GM19324 (cell line): ENCODE data around the gene ATRN.
"Not testable (repeated sequence)": the region's sequence is repeated elsewhere in the genome, so short reads cannot be mapped to it uniquely, and the experiment has no call there.

ENCODE experiments used
- ATAC-seq: cut with Tn5 transposase; IDR thresholded peaks from one replicate; pipeline ENCODE4 v1.9.1; 2021; ENCODE audit warnings: mild to moderate bottlenecking, moderate library complexity; ENCODE audit not compliant: unreplicated experiment, low FRiP score

ATRN gene

DNA sequence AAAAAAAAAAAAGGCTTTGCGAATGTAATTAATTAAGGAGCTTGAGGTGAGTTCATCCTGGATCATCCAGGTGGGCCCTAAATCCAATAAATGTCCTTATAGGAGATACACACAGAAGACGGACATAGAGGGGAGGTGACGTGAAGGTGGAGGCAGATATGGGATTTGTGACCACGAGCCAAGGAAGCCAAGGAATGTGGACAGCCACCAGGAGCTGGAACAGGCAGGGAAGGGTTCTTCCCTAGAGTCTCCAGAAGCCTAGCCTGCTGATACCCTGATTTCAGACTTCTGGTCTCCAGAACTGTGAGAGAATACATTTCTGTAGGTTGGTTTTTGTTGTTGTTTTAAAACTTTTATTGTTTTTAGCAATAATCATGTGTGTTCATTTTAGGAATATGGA is 6.7 kb upstream of the ATRN start:
- no peak for ATAC-seq

DNA sequence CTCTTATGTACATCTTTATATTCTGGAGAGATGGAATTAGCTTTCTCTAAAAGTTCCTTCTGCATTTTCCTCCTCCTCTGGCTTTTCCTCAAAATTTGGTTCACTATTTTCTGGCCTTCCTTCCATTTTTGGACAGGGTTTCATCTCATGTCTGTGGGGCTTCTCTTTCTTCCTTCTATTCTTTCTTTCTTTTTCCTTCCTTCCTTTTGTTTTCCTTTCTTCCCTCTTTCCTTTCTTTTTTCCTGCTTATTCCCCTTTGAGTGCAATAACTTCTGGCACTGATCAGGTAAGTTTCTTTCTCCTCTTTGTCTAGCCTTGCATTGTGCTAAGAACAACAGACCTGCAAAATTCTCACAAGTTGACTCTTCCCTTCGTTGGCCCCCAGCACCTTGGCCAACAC is 5.5 kb upstream of the ATRN start:
- ATAC-seq: no peak

DNA sequence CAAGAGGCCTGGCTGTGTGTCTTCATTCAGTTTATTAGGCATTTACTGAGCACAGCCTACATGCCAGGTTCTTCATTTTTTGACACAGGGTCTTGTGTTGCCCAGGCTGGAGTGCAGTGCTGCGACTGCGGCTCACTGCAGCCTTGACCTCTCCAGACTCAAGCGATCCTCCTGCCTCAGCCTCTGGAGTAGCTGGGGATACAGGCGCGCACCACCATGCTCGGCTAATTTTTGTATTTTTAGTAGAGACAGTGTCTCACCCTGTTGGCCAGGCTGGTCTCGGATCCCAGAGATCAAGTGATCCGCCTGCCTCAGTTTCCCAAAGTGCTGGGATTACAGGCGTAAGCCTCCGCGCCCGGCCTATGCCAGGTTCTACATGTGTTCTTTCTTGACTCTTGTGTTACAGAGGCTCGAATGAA is 601 bp upstream of the ATRN start:
- no peak for ATAC-seq

DNA sequence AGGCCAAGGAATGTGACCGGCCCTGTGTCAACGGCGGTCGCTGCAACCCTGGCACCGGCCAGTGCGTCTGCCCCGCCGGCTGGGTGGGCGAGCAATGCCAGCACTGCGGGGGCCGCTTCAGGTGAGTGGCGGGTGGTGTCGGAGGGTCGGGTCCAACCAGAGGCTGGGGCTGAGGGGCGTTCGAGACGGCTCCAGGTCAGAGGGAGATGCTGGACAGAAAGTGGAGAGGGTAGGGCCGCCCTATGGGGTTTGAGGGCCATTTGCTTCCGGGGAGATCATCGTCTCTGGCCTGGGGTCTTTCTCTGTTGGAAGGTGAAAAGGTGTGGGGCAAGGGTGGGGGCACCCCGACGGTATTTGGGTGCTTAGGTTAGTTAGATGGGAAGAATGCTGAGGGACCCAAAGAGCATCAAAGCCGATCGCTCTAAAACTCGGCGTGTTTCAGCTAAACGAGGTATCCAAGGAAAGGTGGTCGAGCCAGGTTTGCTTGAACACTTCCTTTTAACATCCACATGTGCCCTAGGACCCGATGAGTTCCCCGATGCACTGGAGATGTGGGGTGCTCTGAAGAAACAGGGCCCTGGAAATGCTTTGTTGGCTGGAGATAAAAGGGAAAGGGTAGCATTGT is 691 bp downstream of the ATRN start:
- peak; percentile 30 for ATAC-seq

DNA sequence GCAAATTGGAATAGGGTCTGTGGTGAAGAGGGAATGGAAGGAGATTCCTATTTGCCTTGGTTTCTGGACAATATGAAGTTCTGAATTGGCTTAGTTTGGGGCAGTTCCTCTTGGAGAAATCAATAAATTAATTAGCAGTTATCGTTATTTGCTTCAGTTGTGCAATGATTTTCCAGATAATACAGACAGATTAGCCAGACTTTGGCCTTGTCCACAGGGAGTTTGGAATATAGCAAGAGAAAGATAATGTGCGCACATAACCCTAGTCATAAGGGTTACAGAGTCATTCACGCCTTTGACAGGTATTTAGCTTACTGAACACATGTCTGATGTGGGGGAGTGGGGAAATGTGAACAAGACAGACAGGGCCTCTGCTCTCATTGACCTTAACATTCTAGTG is 1.3 kb downstream of the ATRN start:
- no peak for ATAC-seq

DNA sequence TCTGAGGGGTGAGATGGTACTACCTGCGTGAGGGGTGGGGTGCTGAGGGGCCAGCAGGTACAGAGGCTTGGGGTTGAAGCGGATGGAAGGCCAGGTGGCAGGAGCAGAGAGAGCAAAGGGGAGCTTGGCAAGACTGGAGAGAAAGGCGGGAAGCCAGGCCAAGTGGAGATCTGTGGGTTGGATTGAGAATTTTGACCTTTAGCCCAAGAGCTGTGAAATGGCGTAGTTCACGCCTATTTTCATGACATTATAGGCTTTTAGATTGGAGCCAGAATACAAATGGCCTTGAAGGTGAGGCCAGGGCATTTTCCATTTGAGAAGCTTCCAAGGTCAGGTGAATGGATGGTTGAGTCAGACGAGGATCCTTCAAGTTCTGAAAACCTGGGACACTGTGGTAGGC is 2.5 kb downstream of the ATRN start:
- ATAC-seq: no peak

DNA sequence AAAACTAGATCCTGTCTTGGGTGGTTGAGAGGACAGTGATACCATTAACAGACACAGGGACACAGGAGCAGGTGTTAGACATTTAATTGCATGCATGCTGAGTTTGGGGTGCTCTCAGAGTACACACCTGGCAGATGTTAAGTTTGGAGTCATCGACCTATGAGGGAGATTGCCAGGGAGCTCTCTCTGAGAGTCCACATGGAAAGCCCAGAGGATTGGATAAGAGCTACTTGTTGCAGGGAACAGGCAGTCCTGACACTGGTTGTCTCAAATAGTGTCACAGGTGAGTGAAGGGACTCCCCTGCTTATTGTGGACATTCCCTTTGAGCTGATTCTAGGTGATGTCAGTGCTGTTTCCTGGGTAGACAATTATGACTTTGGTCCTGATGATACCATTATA is 3.1 kb downstream of the ATRN start:
- ATAC-seq: no peak

DNA sequence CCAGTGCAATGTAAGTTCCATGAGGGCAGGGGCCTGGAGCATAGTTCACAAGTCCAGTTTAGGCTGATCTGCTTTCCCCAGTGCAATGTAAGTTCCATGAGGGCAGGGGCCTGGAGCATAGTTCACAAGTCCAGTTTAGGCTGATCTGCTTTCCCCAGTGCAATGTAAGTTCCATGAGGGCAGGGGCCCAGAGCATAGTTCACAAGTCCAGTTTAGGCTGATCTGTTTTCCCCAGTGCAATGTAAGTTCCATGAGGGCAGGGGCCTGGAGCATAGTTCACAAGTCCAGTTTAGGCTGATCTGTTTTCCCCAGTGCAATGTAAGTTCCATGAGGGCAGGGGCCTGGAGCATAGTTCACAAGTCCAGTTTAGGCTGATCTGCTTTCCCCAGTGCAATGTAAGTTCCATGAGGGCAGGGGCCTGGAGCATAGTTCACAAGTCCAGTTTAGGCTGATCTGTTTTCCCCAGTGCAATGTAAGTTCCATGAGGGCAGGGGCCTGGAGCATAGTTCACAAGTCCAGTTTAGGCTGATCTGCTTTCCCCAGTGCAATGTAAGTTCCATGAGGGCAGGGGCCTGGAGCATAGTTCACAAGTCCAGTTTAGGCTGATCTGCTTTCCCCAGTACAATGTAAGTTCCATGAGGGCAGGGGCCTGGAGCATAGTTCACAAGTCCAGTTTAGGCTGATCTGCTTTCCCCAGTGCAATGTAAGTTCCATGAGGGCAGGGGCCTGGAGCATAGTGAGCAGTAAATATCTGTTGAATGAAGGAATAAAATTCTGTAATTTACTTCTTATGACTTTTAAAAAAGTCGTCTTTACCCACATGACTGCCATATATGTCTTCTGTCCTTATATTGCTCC is 6.4 kb downstream of the ATRN start:
- ATAC-seq: not testable (repeated sequence)

DNA sequence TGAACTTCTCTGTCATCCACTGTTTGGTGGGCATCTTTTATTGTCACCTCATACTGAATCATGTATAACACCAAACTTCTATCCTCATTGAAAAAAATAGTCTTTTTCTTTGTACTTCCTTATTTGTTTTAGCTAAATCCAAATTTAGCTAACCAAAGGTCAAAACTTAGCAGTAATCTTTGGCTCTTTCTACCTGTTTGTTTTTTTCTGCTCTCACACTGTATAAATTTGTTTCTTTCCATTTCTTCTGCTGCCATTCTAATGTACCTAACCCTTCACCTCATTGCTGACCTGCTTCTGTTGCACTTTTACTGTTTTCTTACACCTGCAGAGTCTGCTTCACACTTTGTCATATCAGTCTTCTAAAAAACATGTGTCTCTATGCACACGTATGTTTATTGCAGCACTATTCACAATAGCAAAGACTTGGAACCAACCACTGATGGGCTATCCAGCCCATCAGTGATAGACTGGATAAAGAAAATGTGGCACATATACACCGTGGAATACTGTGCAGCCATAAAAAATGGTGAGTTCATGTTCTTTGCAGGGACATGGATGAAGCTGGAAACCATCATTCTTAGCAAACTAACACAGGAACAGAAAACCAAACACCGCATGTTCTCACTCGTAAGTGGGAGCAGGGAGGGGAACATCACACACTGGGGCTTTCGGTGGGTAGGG is 7.2 kb downstream of the ATRN start:
- no peak for ATAC-seq

DNA sequence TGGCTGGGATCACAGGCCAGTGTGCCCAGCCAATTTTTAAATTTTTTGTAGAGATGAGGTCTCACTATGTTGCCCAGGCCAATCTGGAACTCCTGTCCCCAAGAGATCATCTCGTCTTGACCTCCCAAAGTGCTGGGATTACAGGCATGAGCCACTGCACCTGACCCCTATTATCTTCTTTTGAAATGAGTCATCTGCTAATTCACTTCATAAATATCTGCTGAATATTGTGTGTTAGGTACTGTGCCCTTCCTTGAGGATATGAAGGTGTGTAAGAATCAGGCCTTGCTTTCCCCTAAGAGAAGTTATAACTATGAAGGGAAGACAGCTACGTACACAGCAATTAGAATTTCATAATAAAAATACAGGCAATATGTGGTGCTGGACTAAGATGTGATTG is 8.2 kb downstream of the ATRN start:
- no peak for ATAC-seq

DNA sequence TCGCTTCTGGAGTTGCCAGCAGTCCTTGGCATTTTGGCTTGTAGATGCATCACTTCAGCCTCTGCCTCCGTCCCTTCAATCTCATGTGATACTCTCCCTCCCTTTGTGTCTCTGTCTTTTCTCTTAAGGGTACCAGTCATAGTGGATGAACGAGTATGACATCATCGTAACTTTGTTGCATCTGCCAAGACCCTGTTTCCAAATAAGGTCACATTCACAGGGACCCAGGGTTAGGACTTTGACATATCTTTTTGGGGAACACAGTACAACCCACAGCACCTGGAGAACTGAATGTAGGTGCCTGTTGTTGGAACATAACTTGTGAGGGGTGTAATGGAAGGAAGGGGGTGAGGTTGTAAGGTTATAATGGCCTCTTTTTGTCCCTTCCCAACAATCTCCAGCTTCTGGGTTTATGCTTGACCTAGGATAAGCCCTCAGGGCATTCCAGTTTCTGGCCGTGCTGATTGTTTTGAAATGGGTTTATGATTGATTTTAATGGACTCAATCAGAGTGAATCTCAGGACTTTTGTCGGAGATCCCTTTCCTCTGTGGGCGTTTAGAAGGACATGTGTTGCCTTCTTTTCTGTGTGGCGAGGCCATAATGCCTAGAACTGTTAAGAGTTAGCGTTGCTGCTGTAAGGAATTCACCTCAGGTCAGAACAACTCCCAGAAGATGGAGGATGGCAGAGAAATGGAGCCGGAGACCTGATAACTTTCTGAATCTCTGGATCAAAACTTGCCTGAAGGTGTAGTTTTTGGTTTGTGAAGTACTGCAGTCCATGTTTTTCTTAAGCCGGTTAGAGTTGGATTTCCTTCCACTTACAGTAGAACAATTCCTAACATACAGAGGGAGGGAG is 9.2 kb downstream of the ATRN start:
- no peak for ATAC-seq

DNA sequence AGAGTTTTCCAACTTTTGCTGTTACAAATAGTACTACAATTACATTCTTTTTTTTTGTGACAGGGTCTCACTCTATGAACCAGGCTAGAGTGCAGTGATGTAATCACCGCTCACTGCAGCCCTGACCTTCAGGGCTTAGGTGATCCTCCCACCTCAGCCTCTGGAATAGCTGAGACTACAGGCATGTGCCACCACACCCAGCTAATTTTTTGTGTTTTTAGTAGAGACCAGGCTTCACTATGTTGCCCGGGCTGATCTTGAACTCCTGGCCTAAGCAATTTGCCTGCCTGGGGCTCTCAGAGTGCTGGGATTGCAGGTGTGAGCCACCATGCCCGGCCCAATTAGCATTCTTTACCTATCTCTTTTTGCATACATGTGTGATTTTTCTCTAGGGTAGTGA is 12.5 kb downstream of the ATRN start:
- no peak for ATAC-seq

DNA sequence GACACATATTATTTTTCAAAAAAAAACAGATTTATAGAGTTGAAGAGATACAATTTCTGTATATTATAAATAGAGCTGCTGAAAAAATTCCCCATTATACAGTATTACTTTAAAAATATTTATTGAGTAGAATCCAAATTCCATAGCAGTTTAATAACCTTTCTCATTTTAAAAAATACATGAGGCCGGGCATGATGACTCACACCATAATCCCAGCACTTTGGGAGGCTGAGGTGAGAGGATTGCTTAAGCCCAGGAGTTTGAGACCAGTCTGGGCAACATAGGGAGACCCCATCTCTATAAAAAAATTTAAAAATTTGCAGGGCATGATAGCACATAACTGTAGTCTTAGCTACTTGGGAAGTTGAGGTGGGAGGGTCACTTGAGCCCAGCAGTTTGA is 13.0 kb downstream of the ATRN start:
- no peak for ATAC-seq

DNA sequence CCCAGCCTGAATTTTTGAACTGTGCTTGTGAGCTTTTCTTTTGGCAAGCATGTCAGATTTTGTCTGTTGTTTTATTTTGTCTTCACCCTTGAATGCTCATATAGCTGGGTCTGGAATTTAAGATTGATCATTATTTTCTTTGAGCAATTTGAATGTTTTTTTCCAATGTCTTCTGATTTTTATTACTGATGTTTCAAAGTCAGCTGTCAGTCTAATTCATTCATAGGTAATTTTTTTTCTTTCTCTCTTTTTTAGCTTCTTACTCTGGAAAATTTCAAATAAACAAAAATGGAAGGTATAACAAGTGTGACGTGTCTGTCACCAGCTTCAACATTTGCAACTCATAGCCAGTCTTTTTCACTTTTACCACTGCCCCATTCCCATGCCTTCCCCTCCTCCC is 15.1 kb downstream of the ATRN start:
- ATAC-seq: no peak

DNA sequence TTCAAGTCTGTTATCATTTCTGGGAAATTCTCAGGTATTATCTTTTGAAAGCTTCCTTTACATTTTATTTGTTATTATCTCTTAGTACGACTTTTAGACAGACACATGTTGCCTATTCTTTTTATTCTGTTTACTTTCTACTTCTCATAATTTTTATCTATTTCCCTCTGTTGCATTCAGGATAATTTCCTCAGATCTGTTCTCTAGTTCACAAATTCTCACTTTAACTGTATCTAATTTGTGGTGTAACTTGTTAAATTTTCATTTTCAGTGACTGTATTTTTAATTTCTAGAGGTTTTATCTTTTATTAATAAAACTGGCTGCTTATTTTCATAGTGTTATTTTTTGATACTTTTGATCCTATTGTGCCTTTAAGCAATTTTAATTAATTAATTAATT is 16.0 kb downstream of the ATRN start:
- no peak for ATAC-seq

DNA sequence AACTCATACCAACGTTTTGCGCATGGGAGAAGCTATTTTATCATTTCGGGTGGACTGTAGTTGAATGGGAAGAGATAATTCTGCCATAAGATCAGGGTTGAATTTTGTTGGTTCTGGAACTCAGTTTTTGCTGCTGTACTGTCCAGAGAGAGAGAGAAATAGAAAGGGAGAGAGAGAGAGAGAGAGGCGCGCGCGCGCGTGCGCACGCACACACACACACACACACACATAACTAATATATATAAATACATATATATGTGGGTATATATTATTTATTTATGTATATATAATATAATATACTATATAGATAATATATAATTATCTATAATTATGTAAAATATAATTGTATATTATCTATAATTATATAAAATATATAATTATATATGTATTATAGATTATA is 21.9 kb downstream of the ATRN start:
- no peak for ATAC-seq

DNA sequence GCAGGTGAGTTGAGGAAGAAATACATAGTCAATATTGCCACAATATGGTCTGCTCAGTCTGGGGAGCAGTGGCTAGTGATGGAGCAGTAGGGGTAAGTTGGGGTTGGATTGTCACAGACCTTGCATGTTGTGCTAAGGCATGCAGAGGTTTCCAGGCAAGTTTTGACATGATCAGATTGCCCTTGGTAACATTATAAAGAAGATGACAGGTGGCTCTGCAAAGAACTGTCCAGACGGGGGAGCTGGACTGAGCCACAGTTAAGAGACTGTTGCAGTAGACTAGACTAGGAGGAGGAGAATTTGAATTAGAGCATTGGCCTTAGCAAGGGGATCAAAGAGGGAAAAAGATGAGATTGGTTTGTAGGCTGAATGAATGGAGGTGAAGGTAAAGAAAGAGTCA is 23.4 kb downstream of the ATRN start:
- no peak for ATAC-seq

DNA sequence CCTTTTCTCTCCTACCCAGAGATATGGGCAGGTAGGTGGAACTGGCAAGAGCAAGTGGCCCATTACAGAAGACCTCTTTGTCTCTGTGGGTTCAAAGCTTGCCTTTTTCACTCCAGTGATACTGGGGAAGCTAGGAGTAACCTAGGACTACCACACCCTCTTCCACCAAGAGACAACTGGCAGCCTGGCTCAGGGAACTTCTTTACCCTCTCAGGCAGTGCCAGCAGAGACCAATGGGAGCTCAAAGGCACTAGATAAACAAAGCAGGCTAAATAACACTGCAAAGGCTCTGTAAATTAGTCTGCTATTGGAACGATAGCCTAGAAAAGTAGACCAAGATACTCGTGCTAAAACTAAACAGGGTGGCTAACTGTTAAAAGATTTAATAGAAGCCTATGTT is 32.1 kb downstream of the ATRN start:
- ATAC-seq: no peak

DNA sequence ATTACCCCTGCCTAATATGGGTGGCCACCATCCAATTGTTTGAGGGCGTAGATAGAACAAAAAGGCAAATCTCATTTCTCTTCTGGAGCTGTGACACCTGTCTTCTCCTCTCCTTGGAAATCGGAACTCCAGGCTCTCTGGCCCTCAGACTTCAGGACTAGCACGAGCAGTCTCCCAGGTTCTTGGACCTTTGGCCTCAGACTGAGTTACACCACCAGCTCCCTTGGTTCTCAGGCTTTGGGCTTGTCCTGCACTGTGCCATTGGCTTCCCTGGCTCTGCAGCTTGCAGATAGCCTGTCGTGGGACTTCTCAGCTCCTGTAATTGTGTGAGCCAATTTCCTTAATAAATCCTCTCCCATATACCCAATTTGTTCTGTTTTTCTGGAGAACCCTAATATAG is 34.3 kb downstream of the ATRN start:
- no peak for ATAC-seq

DNA sequence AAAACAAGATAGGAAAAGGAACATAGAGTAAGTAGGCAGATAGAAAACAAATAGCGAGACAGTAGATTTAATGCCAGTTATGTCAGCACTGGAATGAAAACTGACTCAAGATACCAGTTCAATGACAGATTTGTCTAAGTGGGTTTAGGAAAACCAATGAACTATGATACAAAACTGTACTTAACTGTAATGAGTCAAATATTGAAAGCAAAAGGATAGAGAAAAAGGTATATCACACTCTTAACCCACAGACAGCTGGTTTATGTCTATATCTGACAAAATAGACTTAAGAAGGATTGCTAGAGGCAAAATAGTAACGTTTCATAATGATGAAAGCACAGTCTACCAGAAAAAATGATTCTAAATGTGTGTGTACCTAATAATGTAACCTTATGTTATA is 38.2 kb downstream of the ATRN start:
- ATAC-seq: no peak

DNA sequence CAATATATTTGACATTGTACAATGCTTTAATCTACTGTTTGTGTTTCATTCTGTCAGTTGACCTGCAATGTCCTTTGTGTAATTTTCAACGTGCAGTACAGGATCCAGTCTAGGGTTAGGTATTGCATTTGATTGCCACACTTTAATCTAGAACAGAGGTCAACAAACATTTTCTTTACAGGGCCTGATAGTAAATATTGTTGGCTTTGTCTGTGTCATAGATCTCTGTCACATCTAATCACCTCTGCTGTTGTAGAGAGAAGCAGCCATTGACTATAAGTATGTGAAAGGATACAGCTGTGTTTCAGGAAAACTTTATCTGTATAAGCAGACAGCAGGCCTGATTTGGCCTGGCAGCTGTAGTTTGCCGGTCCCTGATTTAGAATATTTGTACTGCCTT is 39.3 kb downstream of the ATRN start:
- ATAC-seq: no peak
